GM23248 (cell line): ENCODE data around the gene MYZAP.

Experiments used
- EZH2 ChIP-seq: fragments of 200-600 bp; sonication (generic); IDR thresholded peaks from 2 replicates; pipeline ENCODE4 v1.6.1; 2018; ENCODE audit warnings: antibody characterized with exemption, mild to moderate bottlenecking; ENCODE audit not compliant: insufficient read depth, poor library complexity, severe bottlenecking
- EZH2phosphoT487 ChIP-seq: fragments of 200-600 bp; sonication (generic); IDR thresholded peaks from 2 replicates; pipeline ENCODE4 v1.6.1; 2018; ENCODE audit warnings: antibody characterized with exemption, moderate library complexity, mild to moderate bottlenecking, low read depth; ENCODE audit not compliant: insufficient read depth

GRCh38 chr15:57563416-57563815 lies 28.3 kb upstream of the MYZAP start:
- TF ChIP-seq EZH2phosphoT487 (no peak), EZH2 (no peak)
